Right lobe of liver (tissue), 6 donors: Measurements from ENCODE around the gene INPP5J. TPM values are rescaled to one million over a fixed set of nuclear protein-coding genes. Genes with fewer than 3 reads are reported as not detected.

Experiments used
- ATAC-seq, 4 donors: fragments of 200-7000 bp; cut with Tn5 transposase; one replicate each; pipeline ENCODE4 v1.9.1; 2020; ENCODE audit warnings: mild to moderate bottlenecking in 4 of 4, moderate library complexity in 4 of 4
- DNase-seq, 3 donors: peaks; one replicate each; pipeline ENCODE4 v3.0.0-alpha.2; 2020
- H3K27ac ChIP-seq, 3 donors: fragments of 200-600 bp; one replicate each; pipeline ENCODE4 v1.8.0; 2022
- H3K27me3 ChIP-seq, 2 donors: fragments of 200-600 bp; one replicate each; pipeline ENCODE4 v1.8.0; 2022
- H3K36me3 ChIP-seq, 4 donors: fragments of 200-600 bp; sonication (generic) in 1 of 4; one replicate each; pipeline versions ENCODE4 v1.5.1 to v1.8.0; 2017 to 2022; ENCODE audit warnings: control low read depth in 1 of 4
- H3K4me1 ChIP-seq, 4 donors: fragments of 200-600 bp; sonication (generic) in 1 of 4; one replicate each; pipeline versions ENCODE4 v1.5.1 to v1.8.0; 2017 to 2022; ENCODE audit warnings: control low read depth in 1 of 4
- H3K4me3 ChIP-seq, 3 donors: fragments of 200-600 bp; one replicate each; pipeline ENCODE4 v1.8.0; 2022
- H3K9me3 ChIP-seq, 4 donors: fragments of 200-600 bp; sonication (generic) in 1 of 4; one replicate each; pipeline versions ENCODE4 v1.5.1 to v1.8.0; 2017 to 2022; ENCODE audit warnings: control low read depth in 1 of 4
- POLR2A ChIP-seq: fragments of 450-650 bp; IDR thresholded peaks from one replicate; pipeline ENCODE4 v1.6.1; 2017; ENCODE audit warnings: antibody characterized with exemption, mild to moderate bottlenecking
- WGBS: methylation state at CpG from one replicate; pipeline ENCODE4 v1.1.6; 2018; ENCODE audit warnings: low coverage, low lambda C conversion rate; ENCODE audit not compliant: insufficient coverage; ENCODE audit errors: missing lambda C conversion rate; 5-methylcytosine and 5-hydroxymethylcytosine counted together
- intact Hi-C, 2 donors: fragments of 100-400 bp; cut with DNase I; formaldehyde crosslinking; loops; one replicate each; pipeline versions ENCODE4 v1.11.2 to v1.14.1; 2022
- total RNA-seq, 6 experiments: library from RNA; depleted of rRNA in 2 of 6; stranded (reverse); fragments of >200 nt in 2 of 6; fragmentation: NEBNext Ultra II Directional in 3 of 6; extraction: Animal tissue kit (Norgen Biotek cat#: 25700) in 3 of 6; gene quantifications; one replicate each; pipeline versions ENCODE4 v1.1.0 to v1.2.4, GENCODE V29; 2016 to 2023
- TF ChIP-seq, protein P1 (sequence below), 4 donors: fragments of 200-600 bp in 3 of 4; fragments of 450-650 bp in 1 of 4; IDR thresholded peaks; one replicate each; pipeline versions ENCODE4 v1.5.1 to v1.8.0; 2016 to 2022; ENCODE audit warnings: antibody characterized with exemption in 4 of 4, mild to moderate bottlenecking in 2 of 4
- donor health status: DM: no; HTN: yes; CAD: no.
- donor health status: DM: no; HTN: no; CAD: no.
- donor health status: DM: no; HTN: no; CAD: no.
- donor health status: DM: no; HTN: yes; CAD: no.
- donor health status: DM: no; HTN: yes; CAD: no.

Gene INPP5J
- total RNA-seq, 6 experiments from 2014 or later = 0.12 to 0.49 (median 0.26) TPM; not detected in 2

DNA sequence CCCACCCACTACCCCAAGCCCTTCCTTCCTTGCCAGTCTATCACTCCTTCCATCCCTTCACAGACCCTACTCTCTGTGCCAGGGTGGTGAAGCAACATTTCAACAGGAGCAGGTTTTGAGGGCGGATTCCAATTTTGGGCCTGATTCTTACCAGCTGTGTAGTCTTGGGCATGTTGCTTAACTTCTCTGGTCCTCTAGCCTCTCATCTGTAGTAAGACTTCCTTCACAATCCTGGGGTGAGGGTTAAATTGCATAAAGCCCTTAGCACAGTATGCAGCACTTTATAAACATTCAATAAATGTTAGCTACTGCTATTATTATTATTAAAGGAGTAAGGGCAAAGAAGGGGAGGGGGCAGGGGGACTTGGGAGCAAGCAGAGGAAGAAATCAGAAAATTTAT is 32.2 kb downstream of the INPP5J start:
- Histone ChIP-seq H3K4me1 (no peaks in the 10 kb centered on the region), H3K36me3 (no peaks in the 10 kb centered on the region), H3K27me3 (no peaks in the 10 kb centered on the region), H3K27ac (no peak overlapping the region), H3K9me3 (no peaks in the 10 kb centered on the region), H3K4me3 (no peak overlapping the region)
- WGBS = 84% methylated on average over 1 of the region's 1 CpG
- ATAC-seq (no peak), DNase-seq (no peak)
- intact Hi-C loops = no loop called here
- TF ChIP-seq, protein P1, sequence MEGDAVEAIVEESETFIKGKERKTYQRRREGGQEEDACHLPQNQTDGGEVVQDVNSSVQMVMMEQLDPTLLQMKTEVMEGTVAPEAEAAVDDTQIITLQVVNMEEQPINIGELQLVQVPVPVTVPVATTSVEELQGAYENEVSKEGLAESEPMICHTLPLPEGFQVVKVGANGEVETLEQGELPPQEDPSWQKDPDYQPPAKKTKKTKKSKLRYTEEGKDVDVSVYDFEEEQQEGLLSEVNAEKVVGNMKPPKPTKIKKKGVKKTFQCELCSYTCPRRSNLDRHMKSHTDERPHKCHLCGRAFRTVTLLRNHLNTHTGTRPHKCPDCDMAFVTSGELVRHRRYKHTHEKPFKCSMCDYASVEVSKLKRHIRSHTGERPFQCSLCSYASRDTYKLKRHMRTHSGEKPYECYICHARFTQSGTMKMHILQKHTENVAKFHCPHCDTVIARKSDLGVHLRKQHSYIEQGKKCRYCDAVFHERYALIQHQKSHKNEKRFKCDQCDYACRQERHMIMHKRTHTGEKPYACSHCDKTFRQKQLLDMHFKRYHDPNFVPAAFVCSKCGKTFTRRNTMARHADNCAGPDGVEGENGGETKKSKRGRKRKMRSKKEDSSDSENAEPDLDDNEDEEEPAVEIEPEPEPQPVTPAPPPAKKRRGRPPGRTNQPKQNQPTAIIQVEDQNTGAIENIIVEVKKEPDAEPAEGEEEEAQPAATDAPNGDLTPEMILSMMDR (IDR thresholded peaks at IDR 0.05) = no peak
- TF ChIP-seq POLR2A = no peak

DNA sequence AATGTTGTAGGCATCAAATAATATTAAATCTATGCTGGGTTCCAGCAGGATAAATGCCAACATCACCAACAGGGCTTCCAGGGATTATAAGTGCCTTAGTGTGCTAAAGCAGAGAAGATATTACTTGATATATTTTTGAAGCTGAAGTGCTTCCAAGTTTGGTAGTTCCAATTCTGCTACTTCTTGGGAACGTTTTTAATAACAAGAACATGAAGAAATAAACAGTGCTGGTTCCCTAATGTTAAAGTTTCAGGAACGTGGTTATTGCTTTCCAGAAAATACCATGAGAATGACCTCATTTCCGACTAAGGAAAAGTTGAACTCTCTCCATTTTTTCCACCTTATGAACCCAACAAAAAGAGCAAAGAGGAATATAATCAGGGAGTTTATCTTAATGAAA is 32.7 kb downstream of the INPP5J start:
- intact Hi-C loops = no loop called here
- DNase-seq (no peak), ATAC-seq (no peak)
- Histone ChIP-seq H3K9me3 (no peaks in the 10 kb centered on the region), H3K27ac (peak overlapping the region in 1 of 3 donors; percentile 13), H3K36me3 (no peaks in the 10 kb centered on the region), H3K4me1 (no peaks in the 10 kb centered on the region), H3K27me3 (no peaks in the 10 kb centered on the region), H3K4me3 (no peak overlapping the region)
- TF ChIP-seq, protein P1 (IDR thresholded peaks at IDR 0.05) = no peak
- TF ChIP-seq POLR2A = no peak
- 27% methylated on average over 3 of the region's 3 CpGs for WGBS

DNA sequence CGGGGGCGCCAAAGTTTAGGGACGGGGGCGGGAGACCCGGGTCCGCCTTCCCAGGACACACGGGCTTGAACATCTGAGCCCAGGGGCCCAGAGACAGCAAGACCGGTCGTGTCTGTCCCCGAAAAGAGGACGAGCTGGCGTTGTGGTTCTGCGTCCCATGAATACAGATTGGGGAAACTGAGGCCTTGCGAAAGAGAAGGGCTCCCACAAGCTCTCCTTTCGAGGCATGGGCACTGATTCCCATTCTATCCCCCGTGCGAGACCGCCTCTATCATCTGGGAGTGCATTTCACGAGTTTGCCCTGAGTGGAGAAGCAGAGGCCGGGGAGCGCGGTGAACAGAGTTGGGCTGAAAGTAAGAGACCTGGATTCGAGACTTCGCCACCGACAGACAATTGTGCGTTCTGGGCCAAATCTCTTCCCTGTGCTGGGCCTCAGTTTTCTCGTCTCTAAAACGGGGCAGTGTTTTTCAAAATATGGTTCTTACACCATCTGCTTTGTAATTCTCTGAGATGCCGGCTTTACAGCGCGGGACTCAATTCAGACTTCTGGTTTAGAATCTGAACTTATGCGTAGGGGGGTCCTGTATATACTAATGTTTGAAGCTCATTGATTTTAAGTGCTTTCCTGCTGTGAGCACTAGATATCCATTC is 37.7 kb downstream of the INPP5J start:
- Histone ChIP-seq H3K9me3 (no peaks in the 10 kb centered on the region), H3K27me3 (no peaks in the 10 kb centered on the region), H3K36me3 (no peaks in the 10 kb centered on the region), H3K4me1 (peaks cover 0 to 31% (median 12%) of the 10 kb centered on the region in 4 donors), H3K4me3 (peak overlapping the region; percentile 71 to 81 (median 73)), H3K27ac (peak overlapping the region; percentile 71 to 85 (median 81))
- intact Hi-C loops = no loop called here
- peak; percentile 36 to 63 (median 54) for ATAC-seq
- no peak for DNase-seq
- no peak for TF ChIP-seq POLR2A
- TF ChIP-seq, protein P1 (IDR thresholded peaks at IDR 0.05) = no peak
- under 1% methylated on average over 30 of the region's 32 CpGs for WGBS

DNA sequence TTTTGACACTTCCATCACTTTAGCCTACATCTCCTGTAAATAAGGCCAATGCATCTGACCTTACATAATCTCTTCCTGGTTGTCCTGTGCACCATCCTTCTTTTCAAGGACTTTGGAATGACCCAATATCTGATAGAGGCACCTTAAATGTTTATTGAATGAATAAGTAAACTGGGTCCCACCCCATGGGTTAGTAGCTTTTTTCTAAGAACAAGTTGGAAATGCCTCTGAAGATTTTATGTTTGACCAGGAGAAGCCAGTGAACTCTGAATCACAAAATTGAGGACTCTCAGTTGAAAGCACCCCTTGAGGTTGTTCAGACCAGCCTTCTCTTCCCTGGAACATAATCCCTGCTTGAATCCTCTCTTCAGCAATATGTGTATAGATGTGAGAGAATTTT is 38.6 kb downstream of the INPP5J start:
- Histone ChIP-seq H3K9me3 (no peaks in the 10 kb centered on the region), H3K4me1 (peaks cover 0 to 31% (median 12%) of the 10 kb centered on the region in 4 donors), H3K4me3 (peak overlapping the region; percentile 71 to 81 (median 73)), H3K27me3 (no peaks in the 10 kb centered on the region), H3K27ac (peak overlapping the region; percentile 44 to 81 (median 71)), H3K36me3 (no peaks in the 10 kb centered on the region)
- intact Hi-C loops = no loop called here
- ATAC-seq (peak in 3 of 4 donors; percentile 9 to 24 (median 21)), DNase-seq (no peak)
- TF ChIP-seq, protein P1 (IDR thresholded peaks at IDR 0.05) = no peak
- no peak for TF ChIP-seq POLR2A
